Measurements from ENCODE around the gene PTH2.

The PTH2 gene

DNA sequence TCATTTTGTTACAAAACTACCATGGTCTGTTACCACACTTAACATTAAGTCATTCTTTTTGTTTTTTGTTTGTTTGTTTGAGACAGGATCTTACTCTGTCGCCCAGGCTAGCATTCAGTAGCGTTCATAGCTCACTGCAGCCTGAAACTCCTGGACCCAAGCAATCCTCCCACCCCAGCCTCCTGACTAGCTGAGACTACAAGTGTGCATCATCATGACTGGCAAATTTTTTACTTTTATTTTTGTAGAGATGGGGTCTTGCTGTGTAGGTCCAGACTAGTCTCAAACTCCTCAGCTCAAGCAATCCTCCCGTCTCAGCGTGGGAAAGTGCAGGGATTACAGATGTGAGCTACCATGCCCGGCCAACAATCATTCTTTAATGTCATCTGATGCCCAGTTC, 33.1 kb upstream of the PTH2 start:
- TF ChIP-seq, protein P1, sequence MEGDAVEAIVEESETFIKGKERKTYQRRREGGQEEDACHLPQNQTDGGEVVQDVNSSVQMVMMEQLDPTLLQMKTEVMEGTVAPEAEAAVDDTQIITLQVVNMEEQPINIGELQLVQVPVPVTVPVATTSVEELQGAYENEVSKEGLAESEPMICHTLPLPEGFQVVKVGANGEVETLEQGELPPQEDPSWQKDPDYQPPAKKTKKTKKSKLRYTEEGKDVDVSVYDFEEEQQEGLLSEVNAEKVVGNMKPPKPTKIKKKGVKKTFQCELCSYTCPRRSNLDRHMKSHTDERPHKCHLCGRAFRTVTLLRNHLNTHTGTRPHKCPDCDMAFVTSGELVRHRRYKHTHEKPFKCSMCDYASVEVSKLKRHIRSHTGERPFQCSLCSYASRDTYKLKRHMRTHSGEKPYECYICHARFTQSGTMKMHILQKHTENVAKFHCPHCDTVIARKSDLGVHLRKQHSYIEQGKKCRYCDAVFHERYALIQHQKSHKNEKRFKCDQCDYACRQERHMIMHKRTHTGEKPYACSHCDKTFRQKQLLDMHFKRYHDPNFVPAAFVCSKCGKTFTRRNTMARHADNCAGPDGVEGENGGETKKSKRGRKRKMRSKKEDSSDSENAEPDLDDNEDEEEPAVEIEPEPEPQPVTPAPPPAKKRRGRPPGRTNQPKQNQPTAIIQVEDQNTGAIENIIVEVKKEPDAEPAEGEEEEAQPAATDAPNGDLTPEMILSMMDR (IDR thresholded peaks at IDR 0.05; ENCODE audit: extremely low read depth, insufficient read depth, missing control alignments) = no peak
- no peak for DNase-seq (ENCODE audit: low spot score)
- in situ Hi-C loops (cut with MboI; ENCODE audit: low pct_unique_long_range_greater_than_20kb, low sequenced_read_pairs, unreplicated experiment) = no loop called here

DNA sequence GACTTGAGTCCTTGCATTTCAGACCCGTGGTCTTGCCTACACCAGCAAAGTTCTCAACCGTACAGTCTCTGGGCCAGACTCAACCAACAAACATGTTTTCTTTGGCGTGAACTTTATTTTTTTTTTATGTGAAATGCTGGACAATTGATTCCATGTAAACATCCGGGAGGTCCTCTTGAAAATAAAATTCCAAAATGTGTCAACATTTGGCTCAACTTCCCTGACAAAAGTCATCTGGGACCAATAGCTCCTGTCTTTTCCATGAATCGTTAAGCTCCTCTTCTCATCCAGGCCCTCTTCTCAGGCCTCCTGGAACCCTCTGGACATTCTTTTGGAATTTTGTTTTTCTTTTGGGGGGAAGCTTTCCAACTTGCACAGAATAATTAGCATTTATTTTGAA, 32.5 kb upstream of the PTH2 start:
- in situ Hi-C loops (cut with MboI; ENCODE audit: low pct_unique_long_range_greater_than_20kb, low sequenced_read_pairs, unreplicated experiment) = no loop called here
- no peak for DNase-seq (ENCODE audit: low spot score)
- TF ChIP-seq, protein P1 (IDR thresholded peaks at IDR 0.05; ENCODE audit: extremely low read depth, insufficient read depth, missing control alignments) = no peak

DNA sequence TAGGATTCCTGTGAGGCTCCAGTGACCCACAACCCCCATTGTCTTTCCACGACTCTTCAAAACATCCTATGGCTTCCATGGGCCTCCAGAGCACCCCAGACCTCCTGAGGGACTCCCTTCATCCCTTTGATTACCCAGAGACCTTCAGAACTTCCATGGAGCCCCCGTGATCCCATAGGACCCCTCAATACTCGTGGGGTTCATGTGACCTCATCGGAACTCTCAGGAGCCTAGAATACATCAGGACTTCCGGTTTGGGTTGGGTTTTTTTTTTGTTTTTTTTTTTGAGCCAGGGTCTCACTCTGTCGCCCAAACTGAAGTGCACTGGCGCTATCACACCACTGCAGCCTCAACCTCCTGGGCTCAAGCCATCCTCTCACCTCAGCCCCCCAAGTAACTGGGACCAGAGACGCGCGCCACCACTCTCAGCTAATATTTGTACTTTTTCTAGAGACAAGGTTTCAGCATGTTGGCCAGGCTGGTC, 30.6 kb upstream of the PTH2 start:
- in situ Hi-C loops (cut with MboI; ENCODE audit: low pct_unique_long_range_greater_than_20kb, low sequenced_read_pairs, unreplicated experiment) = no loop called here
- TF ChIP-seq, protein P1 (IDR thresholded peaks at IDR 0.05; ENCODE audit: extremely low read depth, insufficient read depth, missing control alignments) = no peak
- DNase-seq (ENCODE audit: low spot score) = peak; percentile 45

DNA sequence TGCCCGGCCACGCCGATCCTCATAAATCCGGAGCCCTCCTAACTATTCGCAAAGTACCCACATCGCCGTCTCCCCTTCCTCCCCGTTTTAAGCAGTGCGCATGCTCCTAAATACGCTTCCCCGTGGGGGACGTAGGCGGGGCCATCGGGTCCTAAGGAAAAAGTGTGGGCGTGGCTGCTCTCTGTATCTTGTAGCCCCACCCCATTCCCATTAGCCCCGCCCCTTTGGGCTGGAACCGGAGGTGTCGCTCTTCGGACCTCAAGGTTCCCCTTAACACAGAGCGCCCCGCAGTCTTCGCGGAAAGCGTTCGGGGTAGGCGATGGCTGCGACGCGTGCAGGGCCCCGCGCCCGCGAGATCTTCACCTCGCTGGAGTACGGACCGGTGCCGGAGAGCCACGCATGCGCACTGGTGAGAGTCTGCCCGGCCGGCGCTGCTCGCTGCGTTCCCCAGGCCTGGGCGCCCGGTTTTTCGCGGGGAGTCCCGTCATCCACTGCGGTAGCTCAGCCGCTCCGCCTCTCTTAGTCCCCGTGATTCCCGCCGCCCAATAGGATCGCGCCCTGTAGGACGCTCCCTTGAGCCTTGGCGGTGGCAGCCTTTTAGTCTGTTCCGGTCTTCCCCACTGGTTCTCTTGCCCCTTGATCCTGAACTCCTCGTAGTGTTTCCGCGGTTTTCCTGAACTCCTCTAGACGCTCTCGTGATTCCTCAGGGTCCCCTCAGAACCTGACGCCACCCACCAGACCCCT, 29.9 kb upstream of the PTH2 start, which contains the start of gene ALDH16A1:
ALDH16A1 (plus strand) TSS at position 213 of the 744 bp plus-strand sequence; CDS start at position 320, 107 bp downstream.
- DNase-seq (ENCODE audit: low spot score) = peak; percentile 96
- in situ Hi-C loops (cut with MboI; ENCODE audit: low pct_unique_long_range_greater_than_20kb, low sequenced_read_pairs, unreplicated experiment) = no loop called here
- TF ChIP-seq, protein P1 (IDR thresholded peaks at IDR 0.05; ENCODE audit: extremely low read depth, insufficient read depth, missing control alignments) = no peak

DNA sequence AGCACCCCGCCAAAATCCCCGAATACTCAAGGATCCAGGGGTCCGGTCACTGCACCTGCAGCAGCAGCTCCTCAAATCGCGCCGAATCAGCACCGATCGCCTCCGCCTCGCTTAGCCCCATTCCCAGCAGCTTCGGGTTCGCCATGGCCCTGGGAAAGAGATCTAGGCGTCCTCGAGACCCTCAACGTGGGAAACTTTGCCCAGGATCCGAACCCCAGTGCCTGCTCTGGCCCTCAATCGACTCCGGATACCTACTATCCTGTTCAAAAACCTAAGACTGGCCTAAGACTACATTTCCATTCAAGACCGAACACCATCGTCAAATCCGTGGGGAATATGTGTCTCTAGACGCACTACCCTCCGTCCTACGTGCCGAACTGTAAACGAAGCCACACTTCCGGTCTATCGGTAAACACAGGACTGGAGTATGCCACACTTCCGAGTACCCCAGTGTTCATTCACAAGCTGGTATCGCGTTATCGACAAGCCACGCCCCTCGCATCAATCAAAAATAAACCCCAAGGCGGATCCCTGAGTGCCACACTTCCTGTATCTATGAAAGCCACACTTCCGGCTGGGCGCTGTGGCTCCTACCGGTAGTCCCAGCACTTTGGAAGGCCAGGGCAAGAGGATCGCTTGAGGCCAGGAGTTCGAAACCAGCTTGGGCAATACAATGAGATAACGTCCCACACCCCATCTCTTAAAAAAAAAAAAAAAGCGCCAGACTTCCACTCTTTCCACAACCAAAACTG, 28.4 kb upstream of the PTH2 start, which contains the start of gene PIH1D1:
PIH1D1 (minus strand) TSS at position 385 of the 752 bp plus-strand sequence; CDS start at position 145, 240 bp downstream.
- TF ChIP-seq, protein P1 (IDR thresholded peaks at IDR 0.05; ENCODE audit: extremely low read depth, insufficient read depth, missing control alignments) = no peak
- DNase-seq (ENCODE audit: low spot score) = peak; percentile 94
- in situ Hi-C loops (cut with MboI; ENCODE audit: low pct_unique_long_range_greater_than_20kb, low sequenced_read_pairs, unreplicated experiment) = no loop called here

DNA sequence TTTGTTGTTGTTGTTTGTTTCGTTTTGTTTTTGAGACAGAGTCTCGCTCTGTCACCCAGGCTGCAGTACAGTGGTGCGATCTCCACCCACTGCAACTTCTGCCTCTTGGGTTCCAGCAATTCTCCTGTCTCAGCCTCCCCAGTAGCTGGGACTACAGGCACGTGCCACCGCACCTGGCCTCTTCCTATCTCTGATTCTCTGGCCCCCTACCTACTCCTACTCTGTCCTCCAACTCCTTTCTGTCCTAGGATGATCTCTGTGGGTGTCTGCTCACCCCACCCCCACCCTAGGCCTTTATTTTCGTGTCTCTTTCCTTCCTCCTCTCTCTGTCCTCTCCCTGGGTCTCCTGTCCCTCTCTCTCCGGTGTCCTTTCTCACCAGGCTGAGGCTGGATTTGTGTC, 27.2 kb upstream of the PTH2 start:
- in situ Hi-C loops (cut with MboI; ENCODE audit: low pct_unique_long_range_greater_than_20kb, low sequenced_read_pairs, unreplicated experiment) = no loop called here
- TF ChIP-seq, protein P1 (IDR thresholded peaks at IDR 0.05; ENCODE audit: extremely low read depth, insufficient read depth, missing control alignments) = no peak
- no peak for DNase-seq (ENCODE audit: low spot score)

All from GM13977 (cell line).